ENCODE data around the gene MARCHF5.

DNA sequence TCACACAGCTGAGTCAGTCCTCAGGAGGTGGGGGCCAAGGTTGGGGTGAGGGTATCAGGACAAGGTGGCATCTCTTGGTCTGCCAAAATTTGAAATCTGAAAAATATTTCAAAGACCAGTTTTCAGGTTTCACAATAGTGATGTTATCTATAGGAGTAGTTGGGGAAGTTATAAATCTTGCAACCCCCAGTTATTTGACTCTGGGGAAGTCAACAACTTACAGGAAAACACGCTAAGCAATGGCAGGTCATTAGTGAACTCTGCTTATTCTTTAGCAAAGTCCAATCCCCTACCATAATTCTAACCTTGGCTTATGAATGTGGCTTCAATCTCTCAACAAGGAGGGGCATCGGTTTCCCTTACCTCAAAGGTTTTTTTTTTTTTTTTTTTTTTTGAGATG, 94.9 kb downstream of the MARCHF5 start:
- TF ChIP-seq, protein P1, sequence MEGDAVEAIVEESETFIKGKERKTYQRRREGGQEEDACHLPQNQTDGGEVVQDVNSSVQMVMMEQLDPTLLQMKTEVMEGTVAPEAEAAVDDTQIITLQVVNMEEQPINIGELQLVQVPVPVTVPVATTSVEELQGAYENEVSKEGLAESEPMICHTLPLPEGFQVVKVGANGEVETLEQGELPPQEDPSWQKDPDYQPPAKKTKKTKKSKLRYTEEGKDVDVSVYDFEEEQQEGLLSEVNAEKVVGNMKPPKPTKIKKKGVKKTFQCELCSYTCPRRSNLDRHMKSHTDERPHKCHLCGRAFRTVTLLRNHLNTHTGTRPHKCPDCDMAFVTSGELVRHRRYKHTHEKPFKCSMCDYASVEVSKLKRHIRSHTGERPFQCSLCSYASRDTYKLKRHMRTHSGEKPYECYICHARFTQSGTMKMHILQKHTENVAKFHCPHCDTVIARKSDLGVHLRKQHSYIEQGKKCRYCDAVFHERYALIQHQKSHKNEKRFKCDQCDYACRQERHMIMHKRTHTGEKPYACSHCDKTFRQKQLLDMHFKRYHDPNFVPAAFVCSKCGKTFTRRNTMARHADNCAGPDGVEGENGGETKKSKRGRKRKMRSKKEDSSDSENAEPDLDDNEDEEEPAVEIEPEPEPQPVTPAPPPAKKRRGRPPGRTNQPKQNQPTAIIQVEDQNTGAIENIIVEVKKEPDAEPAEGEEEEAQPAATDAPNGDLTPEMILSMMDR (IDR thresholded peaks at IDR 0.05; ENCODE audit: insufficient read depth, low read depth, low read length), result no peak
- TF ChIP-seq EZH2 (IDR thresholded peaks at IDR 0.05; ENCODE audit: insufficient read depth, low read length), result no peak

Measured in astrocyte (in vitro differentiated cells and primary cell).